K562 (cell line): Measurements from ENCODE around the gene SPHK1. TPM values are rescaled to one million over a fixed set of nuclear protein-coding genes. Genes with fewer than 3 reads are reported as not detected.

ENCODE experiments used
- BHLHE40 ChIP-seq: IDR thresholded peaks from 2 replicates; pipeline ENCODE4 v1.6.1; 2011; ENCODE audit warnings: low read length, improper control_type of control experiment
- EP400 ChIP-seq: fragments of 450-650 bp; IDR thresholded peaks from 2 replicates; pipeline ENCODE4 v1.6.1; 2017; ENCODE audit warnings: antibody characterized with exemption, mild to moderate bottlenecking, moderate library complexity
- ILK ChIP-seq: fragments of 450-650 bp; IDR thresholded peaks from 2 replicates; pipeline ENCODE4 v1.6.1; 2016; ENCODE audit warnings: missing genetic modification characterization, low read depth, mild to moderate bottlenecking, missing compliant biosample characterization, moderate library complexity, borderline replicate concordance
- MAZ ChIP-seq, 2 experiments: fragments of 450-650 bp in 1 of 2; sonication (generic) in 1 of 2; formaldehyde crosslinking; IDR thresholded peaks in 1 of 2; conservative IDR thresholded peaks in 1 of 2; 2 replicates each; pipeline versions ENCODE4 v1.4.0 to v1.5.0; 2020; ENCODE audit warnings: mild to moderate bottlenecking in 1 of 2, missing genetic modification reagents in 1 of 2
- MBD2 ChIP-seq: sonication (generic); IDR thresholded peaks from 2 replicates; pipeline ENCODE4 v1.6.1; 2016; ENCODE audit warnings: low read depth, borderline replicate concordance
- MTA1 ChIP-seq: fragments of 450-650 bp; IDR thresholded peaks from 2 replicates; pipeline ENCODE4 v1.6.1; 2017; ENCODE audit warnings: borderline replicate concordance
- PRPF4 ChIP-seq: fragments of 200-400 bp; formaldehyde crosslinking; IDR thresholded peaks from one replicate; pipeline ENCODE4 v1.6.1; 2017; ENCODE audit warnings: low read length, low read depth, mild to moderate bottlenecking; ENCODE audit not compliant: insufficient read depth, poor library complexity, severe bottlenecking
- SOX6 ChIP-seq: fragments of 450-650 bp; IDR thresholded peaks from 2 replicates; pipeline ENCODE4 v1.6.1; 2014; ENCODE audit warnings: mild to moderate bottlenecking
- TBL1XR1 ChIP-seq, 2 experiments: IDR thresholded peaks; 2 replicates each; pipeline ENCODE4 v1.6.1; 2012; ENCODE audit warnings: improper control_type of control experiment in 2 of 2, low read length in 2 of 2, mild to moderate bottlenecking in 1 of 2
- TCF7 ChIP-seq: sonication (generic); IDR thresholded peaks from 2 replicates; pipeline ENCODE4 v1.6.1; 2016; ENCODE audit warnings: antibody characterized with exemption, borderline replicate concordance
- TRIM25 ChIP-seq: fragments of 450-650 bp; IDR thresholded peaks from 2 replicates; pipeline ENCODE4 v1.7.0; 2016; ENCODE audit warnings: borderline replicate concordance
- ZBTB43 ChIP-seq: sonication (generic); formaldehyde crosslinking; IDR thresholded peaks from 2 replicates; pipeline ENCODE4 v1.8.0; 2023; ENCODE audit warnings: mild to moderate bottlenecking, missing genetic modification reagents
- ZNF121 ChIP-seq: sonication (generic); formaldehyde crosslinking; conservative IDR thresholded peaks from 2 replicates; pipeline ENCODE4 v1.8.0; 2022; ENCODE audit warnings: missing genetic modification reagents
- ZNF143 ChIP-seq: sonication (generic); formaldehyde crosslinking; IDR thresholded peaks from 2 replicates; pipeline ENCODE4 v1.9.0; 2022; ENCODE audit warnings: mild to moderate bottlenecking, missing genetic modification reagents
- ZNF212 ChIP-seq: fragments of 450-650 bp; formaldehyde crosslinking; IDR thresholded peaks from 2 replicates; pipeline ENCODE4 v1.4.0; 2020; ENCODE audit warnings: mild to moderate bottlenecking
- polyA plus RNA-seq, 8 experiments: library from polyadenylated mRNA; depleted of rRNA in 4 of 8; stranded (reverse) in 5 of 8; unstranded in 3 of 8; fragments of >200 nt; fragmentation: Nextera tagmentation in 2 of 8; fragmentation: Illumina TruSeq in 1 of 8; extraction: Ambion mirVana in 2 of 8; extraction: Trizol in 1 of 8; gene quantifications; 2 replicates each; pipeline versions ENCODE4 v1.2.1 to v1.2.3, GENCODE V29; 2011 to 2014; ENCODE audit warnings: inconsistent platforms in 1 of 8, missing spikeins in 1 of 8
- total RNA-seq, 7 experiments: library from RNA; depleted of rRNA in 6 of 7; stranded (reverse); fragments of >200 nt in 6 of 7; fragmentation: Illumina TruSeq in 2 of 7; extraction: Trizol in 2 of 7; gene quantifications; 2 replicates each; pipeline versions ENCODE4 v1.2.1 to v1.2.3, GENCODE V29; 2011 to 2021; ENCODE audit warnings: low replicate concordance in 1 of 7

Gene SPHK1
- total and polyA plus RNA-seq, 9 of the 15 experiments (the other 6 are each of a cell fraction or from before 2014, with no cell fraction given) = 0.21 to 60.3 (median 14.5) TPM

GRCh38 chr17:76383546-76384221 lies 725 bp upstream of the SPHK1 start (continued):
- TF ChIP-seq TRIM25 (no peak), ZNF212 (CRISPR knock-in tag) (no peak), ZNF143 (no peak), ILK (tag) (no peak), ZBTB43 (CRISPR knock-in tag) (no peak), MTA1 (no peak), TBL1XR1 (IDR thresholded peaks at IDR 0.05; ENCODE audit: low read length in 2 of 2) (no peak), PRPF4 (no peak), TCF7 (no peak; the same call in 1 of the 2 replicates), BHLHE40 (0 out of 2 replicates have a peak, but pooled peaks have one; percentile 4), MBD2 (0 out of 2 replicates have a peak, but pooled peaks have one; percentile 10), MAZ (CRISPR knock-in tag; conservative IDR thresholded peaks at IDR 0.05 in 1 of 2, IDR thresholded peaks at IDR 0.05 in 1 of 2) (peak in 1 of 2 experiments; percentile 74; a peak in 3 of 4 replicates), ZNF121 (CRISPR knock-in tag) (no peak), SOX6 (no peak), EP400 (peak; percentile 47; the same call in 1 of the 2 replicates)
